GM12873 (cell line): ENCODE measurements around the gene AK5.

ENCODE experiments used
- CTCF ChIP-seq: IDR thresholded peaks from 2 replicates; pipeline ENCODE4 v1.5.1; 2012; ENCODE audit warnings: low read depth, mild to moderate bottlenecking, moderate library complexity, low read length, control low read depth; ENCODE audit not compliant: insufficient read depth; ENCODE audit errors: missing control alignments

The AK5 gene

GRCh38 chr1:77281491-77282186 is at the start of gene AK5:
AK5 (plus strand) TSS chr1:77282019; CDS start chr1:77282314, 295 bp downstream.
- no peak for TF ChIP-seq CTCF

GRCh38 chr1:77232829-77233228 is 49.0 kb upstream of the AK5 start:
- no peak for TF ChIP-seq CTCF

- no peak for TF ChIP-seq CTCF
These were observed 47.7 kb upstream of the AK5 start for GRCh38 chr1:77234096-77234495.

GRCh38 chr1:77234943-77235342 is 46.9 kb upstream of the AK5 start:
- TF ChIP-seq CTCF: no peak

GRCh38 chr1:77238462-77238861 is 43.4 kb upstream of the AK5 start:
- no peak for TF ChIP-seq CTCF

- TF ChIP-seq CTCF: no peak
These were observed 42.5 kb upstream of the AK5 start for GRCh38 chr1:77239311-77239710.

- TF ChIP-seq CTCF: no peak
These were observed 36.0 kb upstream of the AK5 start for GRCh38 chr1:77245830-77246229.
